Activated gamma-delta T cell (primary cell): ENCODE measurements around the gene SIM1.
"Not testable (repeated sequence)": the region's sequence is repeated elsewhere in the genome, so short reads cannot be mapped to it uniquely, and the experiment has no call there.

Source experiments
- DNase-seq: peaks from one replicate; lab custom pipeline; 2025; lab: John Stamatoyannopoulos, UW

The SIM1 gene

GRCh38 chr6:100426241-100426640, 38.5 kb downstream of the SIM1 start:
- no peak for DNase-seq

GRCh38 chr6:100420711-100421110, 44.0 kb downstream of the SIM1 start:
- no peak for DNase-seq

GRCh38 chr6:100417036-100417435, 47.7 kb downstream of the SIM1 start:
- no peak for DNase-seq

GRCh38 chr6:100415768-100416167, 49.0 kb downstream of the SIM1 start:
- no peak for DNase-seq

GRCh38 chr6:100412872-100413271, 51.8 kb downstream of the SIM1 start:
- DNase-seq: no peak

DNA sequence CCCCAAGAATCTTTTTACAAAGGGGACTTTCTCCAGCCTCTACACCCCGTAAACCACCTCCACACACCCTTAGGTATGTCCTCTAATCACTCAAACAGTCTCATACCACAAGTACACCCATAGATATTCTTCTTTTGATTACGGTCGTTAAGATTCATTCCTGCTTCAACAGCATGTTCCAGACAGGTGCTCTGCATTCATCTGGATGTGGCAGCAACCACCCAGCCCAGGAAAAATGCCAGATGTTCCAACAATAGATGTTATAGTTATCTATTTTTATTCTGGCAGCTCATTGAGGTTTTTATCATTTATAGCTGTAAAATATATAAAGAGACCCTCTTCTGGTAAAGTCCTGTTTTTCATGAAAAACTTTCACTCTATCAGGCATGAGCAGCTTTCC, 60.7 kb downstream of the SIM1 start:
- no peak for DNase-seq

DNA sequence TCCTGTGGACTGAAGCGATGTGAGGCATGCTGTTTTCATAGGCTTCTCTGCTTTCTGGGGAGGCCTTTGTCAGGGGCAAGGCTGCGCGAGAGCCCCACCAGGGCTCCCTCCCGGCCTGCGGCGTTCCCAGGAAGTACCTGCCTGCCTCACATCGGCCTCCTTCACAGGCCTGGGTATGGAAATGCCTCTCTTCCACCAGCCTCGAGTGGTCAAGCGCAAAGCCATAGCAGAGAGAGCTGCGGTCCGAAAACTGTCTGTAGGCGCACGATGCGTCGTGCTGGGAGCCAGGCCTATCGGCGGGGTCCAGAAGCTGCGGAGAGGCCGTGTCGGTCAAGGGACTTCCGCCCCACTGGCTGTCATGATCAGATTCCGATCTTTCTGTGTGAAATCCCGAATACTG, 71.2 kb downstream of the SIM1 start:
- DNase-seq: no peak

DNA sequence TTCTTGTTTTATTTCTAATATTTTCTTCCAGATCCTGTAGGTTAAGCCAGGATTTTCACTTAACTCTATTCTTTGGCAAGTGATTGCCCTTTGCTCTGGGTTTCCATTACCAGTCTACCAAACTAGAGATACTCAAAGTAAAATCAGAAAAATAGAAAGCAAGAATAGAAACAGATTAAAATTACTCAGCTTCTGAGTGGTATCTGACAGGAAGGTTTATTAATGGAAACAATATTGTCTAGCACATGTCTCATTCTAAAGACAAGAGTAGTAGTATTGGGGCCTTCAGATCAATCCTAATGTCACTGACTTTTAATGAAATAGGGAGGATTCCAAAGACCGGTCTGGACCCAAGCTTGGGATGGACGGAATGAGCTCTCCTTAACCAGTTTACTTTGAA, 72.3 kb downstream of the SIM1 start:
- DNase-seq: no peak

DNA sequence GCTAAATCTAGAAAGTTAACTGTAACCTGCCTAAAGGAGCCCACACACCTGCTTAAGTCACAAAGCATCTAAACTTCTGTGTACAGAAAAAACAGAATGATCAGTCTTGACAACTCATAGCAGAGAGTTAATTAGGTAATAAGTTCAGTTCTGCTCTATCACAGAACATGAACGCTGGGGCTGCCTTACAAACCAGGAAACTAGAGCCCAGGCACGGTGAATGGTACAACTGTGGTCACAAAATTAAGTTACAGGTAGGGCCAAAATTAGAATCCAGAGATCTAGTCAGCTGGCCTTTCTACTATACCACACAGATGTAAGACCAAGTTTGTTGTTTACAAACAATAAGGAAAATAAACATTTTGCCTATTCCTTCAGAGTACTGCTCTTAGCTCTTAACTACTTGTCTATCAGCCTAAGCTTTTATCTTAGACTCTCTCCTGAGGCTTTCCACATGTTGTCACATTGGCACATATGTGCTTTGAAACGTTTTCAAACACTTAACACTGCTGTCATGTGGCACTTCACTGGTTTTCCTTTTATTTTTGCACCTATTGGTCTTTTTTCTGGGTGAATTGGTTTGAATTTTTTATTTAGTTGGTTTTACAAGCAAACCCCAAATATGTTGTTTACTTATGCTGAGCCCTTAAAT, 75.7 kb downstream of the SIM1 start:
- DNase-seq: no peak

DNA sequence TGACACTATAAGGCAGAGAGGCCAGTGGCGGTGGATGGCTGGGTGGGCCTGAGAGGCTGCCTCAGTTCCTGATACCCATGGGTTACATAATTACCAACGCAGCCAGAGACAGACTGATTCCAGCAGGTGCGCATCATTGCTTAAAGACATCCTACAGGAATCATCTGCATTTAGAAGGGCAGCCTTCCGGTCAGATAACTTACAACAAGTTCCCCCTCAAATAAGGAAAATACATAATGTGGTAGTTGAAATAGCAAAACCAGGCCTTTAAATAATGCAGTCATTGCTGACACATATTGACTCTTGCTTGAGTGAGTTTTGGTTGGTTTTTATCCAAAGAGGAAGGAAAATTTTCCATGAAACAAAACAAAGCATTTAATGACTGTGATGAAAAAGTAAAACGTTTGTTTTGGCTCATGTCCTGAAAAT, 81.9 kb downstream of the SIM1 start:
- DNase-seq: no peak

DNA sequence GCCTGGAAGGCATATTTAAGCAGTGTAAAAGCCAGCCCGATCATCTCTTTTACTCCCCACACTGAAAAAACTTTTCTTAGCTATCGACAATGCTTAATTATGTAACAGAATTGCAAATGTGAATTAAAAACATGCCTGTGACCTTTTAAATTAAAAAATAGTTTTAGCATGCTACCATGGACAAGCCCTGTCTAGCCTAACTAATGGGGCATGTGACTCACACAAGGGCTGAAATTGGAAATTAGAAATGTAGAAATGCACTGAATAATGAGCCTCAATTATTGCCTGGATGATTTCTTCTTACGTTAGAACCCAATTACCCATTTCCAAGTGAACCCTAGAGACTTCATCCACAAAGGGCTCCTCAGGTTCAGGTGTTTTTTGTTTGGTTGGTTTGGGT, 82.7 kb downstream of the SIM1 start:
- no peak for DNase-seq

DNA sequence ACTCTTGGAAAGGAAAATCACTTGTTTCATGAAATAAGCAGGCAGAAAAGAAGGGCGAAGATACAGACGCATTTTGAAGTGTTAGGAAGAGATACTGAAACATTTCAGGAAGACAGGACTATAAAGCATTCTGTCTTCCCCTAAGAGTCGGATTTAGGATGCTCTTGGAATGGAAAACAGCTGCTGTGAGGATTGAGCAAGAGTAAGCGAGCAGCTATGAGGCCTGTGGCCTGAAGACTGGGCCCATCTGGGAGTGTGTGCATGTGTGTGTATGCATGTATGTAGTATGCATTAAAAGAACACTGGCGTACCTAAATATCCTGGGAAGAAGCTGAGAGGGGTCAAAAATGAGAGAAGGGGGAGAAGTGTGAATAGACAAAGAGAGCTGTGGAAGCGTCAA, 83.6 kb downstream of the SIM1 start:
- DNase-seq: no peak

DNA sequence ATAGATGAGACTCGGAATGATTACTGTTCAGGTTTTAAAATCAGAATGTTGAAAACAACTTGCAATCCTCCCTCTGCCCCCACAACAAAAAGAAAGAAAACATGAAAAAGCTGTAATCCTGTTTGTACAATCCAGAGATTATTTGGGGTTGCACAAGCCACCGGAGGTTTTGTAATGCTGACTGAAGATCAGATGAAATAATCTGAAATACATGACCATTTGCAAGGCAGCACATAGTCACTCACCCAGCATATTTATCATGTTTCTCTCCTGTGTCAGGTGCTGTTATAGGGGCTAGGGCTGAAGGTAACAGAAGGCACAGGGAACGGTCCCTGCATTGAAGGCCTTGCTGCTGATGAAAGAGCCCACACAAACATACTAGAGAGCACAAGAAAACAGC, 85.3 kb downstream of the SIM1 start:
- no peak for DNase-seq

DNA sequence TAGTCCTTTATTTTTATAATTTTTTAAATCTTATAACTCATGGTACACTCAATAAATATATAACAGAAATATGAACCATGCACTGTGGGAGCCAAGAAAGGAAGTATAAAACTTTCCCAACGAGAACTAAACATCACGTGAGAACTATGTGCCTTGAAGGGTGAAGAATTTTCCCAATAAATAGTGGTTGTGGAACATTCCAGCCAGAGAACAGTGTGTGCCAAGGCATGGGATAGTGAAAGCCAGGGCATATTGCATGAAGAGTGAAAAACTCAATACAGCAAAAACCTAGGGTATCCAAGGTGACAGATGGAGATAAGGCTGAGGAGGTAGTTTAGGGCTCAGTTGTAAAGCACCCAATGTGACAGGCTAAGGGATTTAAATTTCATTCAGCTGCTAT, 86.1 kb downstream of the SIM1 start:
- DNase-seq: no peak

- DNase-seq: no peak
Measured at GRCh38 chr6:100376103-100376502, 88.6 kb downstream of the SIM1 start.

DNA sequence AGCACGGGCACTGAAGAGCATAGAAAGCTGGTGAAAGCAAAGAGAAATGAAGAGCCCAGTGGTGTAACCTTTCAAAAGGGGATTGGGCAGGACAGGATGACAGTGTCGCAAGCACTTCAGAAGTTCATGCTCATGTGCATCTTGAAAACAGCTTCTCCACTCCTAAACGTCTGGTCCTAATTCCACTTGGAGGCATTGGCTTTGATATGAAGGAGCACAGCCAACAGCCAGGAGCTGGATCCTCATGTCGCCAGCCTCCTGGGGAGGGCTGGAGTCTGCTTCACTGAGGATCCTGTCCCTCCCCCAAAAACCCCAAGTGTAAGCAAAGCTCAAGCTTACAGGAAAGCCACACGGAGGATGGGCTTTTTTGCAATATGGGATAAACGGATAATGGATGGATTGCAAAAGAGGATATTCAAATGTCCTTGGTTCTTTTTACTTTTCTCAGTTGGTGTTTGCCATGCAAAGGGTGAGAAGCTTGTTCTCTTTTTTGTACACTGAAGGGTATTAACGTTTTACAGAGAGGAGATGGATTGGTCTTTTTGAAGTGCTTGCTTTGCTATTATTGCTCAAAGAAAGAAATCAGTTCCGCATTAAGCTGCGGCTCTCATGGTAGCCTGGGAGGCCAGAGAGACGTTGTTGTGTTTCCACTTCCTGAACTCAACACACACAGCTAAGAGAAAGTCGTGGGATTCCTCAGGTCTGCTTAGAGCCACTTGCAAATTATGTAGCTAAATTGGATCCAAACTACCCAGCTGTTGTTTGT, 92.2 kb downstream of the SIM1 start:
- no peak for DNase-seq

GRCh38 chr6:100371591-100371990, 93.1 kb downstream of the SIM1 start:
- DNase-seq: no peak

DNA sequence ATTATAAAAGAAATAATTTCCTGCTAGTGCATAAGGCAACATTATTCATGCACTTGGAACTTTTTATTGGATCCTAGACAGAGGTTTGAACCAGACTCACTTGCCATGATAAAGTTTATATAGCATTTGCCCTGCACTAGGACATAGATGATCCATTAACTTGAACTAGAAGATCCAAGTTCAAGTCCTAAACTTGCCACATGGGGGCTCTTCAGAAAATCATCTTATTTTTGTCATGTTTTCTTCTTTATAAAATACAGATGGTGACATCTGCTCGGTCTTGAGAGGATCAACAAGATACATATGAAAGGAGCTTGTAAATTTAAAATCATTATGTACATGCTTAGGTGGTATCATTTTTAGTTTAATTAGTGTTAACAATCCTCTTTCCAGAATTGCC, 94.5 kb downstream of the SIM1 start:
- DNase-seq: no peak

DNA sequence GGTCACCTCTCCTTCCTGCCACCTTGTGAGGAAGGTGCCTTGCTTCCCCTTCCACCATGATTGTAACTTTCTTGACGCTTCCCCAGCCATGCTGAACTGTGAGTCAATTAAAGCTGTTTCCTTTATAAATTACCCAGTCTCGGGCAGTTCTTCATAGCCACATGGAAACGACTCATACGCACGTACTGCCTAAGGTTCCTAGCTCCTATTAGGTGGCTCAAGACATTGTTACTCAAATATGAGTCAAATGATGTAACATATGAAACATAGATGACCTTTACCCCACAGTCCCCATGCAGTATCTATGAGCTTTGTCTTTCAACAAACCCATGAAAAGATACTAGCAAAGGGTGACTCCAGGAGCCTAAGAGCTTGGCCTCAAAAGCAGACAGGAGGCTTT, 98.3 kb downstream of the SIM1 start:
- DNase-seq: no peak

GRCh38 chr6:100363651-100364050, 101.1 kb downstream of the SIM1 start:
- DNase-seq: no peak

GRCh38 chr6:100354736-100355641, 109.7 kb downstream of the SIM1 start:
- DNase-seq: not testable (repeated sequence)

GRCh38 chr6:100353276-100354015, 111.3 kb downstream of the SIM1 start:
- DNase-seq: no peak
